ENCODE data around the gene HAND1.

GRCh38 chr5:154483654-154484392 is 5.8 kb upstream of the HAND1 start:
- TF ChIP-seq POLR2A (IDR thresholded peaks at IDR 0.05), result no peak
- TF ChIP-seq CTCF (IDR thresholded peaks at IDR 0.05), result no peak
